Uterus (tissue), 2 donors: ENCODE measurements around the gene SETDB2.

Experiments
- POLR2A ChIP-seq, 2 donors: fragments of 450-650 bp; IDR thresholded peaks; one replicate each; pipeline ENCODE4 v1.6.1; 2016; ENCODE audit warnings: antibody characterized with exemption in 2 of 2, mild to moderate bottlenecking in 1 of 2, moderate library complexity in 1 of 2
- TF ChIP-seq, protein P1 (sequence below), 4 experiments: fragments of 200-600 bp in 2 of 4; fragments of 450-650 bp in 2 of 4; sonication (generic) in 2 of 4; IDR thresholded peaks; one replicate each; pipeline ENCODE4 v1.5.1; 2016 to 2019; ENCODE audit warnings: antibody characterized with exemption in 4 of 4, mild to moderate bottlenecking in 2 of 4, moderate library complexity in 1 of 4

DNA sequence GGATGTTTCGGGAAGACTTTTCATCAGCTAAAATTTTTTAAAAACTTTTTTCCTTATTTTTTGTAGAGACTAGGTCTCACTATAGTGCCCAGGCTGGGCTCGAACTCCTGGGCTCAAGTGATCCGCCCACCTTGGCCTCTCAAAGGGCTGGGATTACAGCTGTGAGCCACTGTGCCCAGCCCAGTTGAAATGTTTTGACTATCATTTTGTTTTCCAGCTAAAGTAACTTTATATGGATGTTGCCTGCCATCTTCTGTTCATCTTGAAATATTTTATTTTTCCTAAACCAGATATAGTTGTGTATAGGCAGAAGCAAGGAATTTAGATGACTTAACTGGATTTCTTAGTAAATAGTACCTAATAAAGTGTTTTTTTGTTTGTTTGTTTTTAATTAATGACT lies 7.2 kb upstream of the SETDB2 start:
- TF ChIP-seq, protein P1, sequence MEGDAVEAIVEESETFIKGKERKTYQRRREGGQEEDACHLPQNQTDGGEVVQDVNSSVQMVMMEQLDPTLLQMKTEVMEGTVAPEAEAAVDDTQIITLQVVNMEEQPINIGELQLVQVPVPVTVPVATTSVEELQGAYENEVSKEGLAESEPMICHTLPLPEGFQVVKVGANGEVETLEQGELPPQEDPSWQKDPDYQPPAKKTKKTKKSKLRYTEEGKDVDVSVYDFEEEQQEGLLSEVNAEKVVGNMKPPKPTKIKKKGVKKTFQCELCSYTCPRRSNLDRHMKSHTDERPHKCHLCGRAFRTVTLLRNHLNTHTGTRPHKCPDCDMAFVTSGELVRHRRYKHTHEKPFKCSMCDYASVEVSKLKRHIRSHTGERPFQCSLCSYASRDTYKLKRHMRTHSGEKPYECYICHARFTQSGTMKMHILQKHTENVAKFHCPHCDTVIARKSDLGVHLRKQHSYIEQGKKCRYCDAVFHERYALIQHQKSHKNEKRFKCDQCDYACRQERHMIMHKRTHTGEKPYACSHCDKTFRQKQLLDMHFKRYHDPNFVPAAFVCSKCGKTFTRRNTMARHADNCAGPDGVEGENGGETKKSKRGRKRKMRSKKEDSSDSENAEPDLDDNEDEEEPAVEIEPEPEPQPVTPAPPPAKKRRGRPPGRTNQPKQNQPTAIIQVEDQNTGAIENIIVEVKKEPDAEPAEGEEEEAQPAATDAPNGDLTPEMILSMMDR (IDR thresholded peaks at IDR 0.05) = peak; percentile 32 to 62 (median 56)
- no peak for TF ChIP-seq POLR2A (IDR thresholded peaks at IDR 0.05)
